IMR-90 (cell line): ENCODE results near the gene ALDH5A1. TPM values are rescaled to one million over a fixed set of nuclear protein-coding genes. Genes with fewer than 3 reads are reported as not detected.

Source experiments
- ATAC-seq: fragments of 200-7000 bp; cut with Tn5 transposase; 2 replicates; pipeline ENCODE4 v1.9.1; 2020; ENCODE audit warnings: low read depth, mild to moderate bottlenecking, moderate library complexity
- BruUV-seq: library from RNA; stranded (reverse); fragments of 400-500 nt; replicated peaks from 2 replicates; lab custom pipeline; 2021; lab: Mats Ljungman, UMichigan
- CTCF ChIA-PET: fragments of 300-600 bp; formaldehyde crosslinking; extraction: SDS; loops from one replicate; lab custom pipeline; 2021; ENCODE audit warnings: antibody characterized with exemption; lab: Yijun Ruan, JAX
- POLR2A ChIA-PET: fragments of 300-600 bp; sonication (Branson Sonifier 250); formaldehyde crosslinking; loops from one replicate; lab custom pipeline; 2022; ENCODE audit warnings: antibody characterized with exemption; ENCODE audit not compliant: unreplicated experiment; lab: Charles Lee
- DNase-seq: peaks from one replicate; pipeline ENCODE4 v3.0.0; 2013
- H2AFZ ChIP-seq: replicated peaks from 2 replicates; pipeline ENCODE3; 2013; ENCODE audit warnings: low read length, mild to moderate bottlenecking; ENCODE audit not compliant: poor library complexity
- H2AK5ac ChIP-seq: 2 replicates; pipeline ENCODE4 v1.6.1; 2013; ENCODE audit warnings: low read depth, low read length, inconsistent platforms
- H2AK9ac ChIP-seq: replicated peaks from 2 replicates; pipeline ENCODE3; 2013; ENCODE audit warnings: mild to moderate bottlenecking, low read depth, low read length, moderate library complexity; ENCODE audit not compliant: poor library complexity
- H2BK120ac ChIP-seq: 2 replicates; pipeline ENCODE4 v1.6.1; 2013; ENCODE audit warnings: low read depth, low read length, inconsistent platforms
- H2BK15ac ChIP-seq: 3 replicates; pipeline ENCODE4 v1.6.1; 2013; ENCODE audit warnings: low read depth, low read length, inconsistent platforms
- H2BK20ac ChIP-seq: 2 replicates; pipeline ENCODE4 v1.6.1; 2013; ENCODE audit warnings: low read depth, mild to moderate bottlenecking, inconsistent platforms, low read length, moderate library complexity
- H2BK5ac ChIP-seq: 2 replicates; pipeline ENCODE4 v1.6.1; 2013; ENCODE audit warnings: mild to moderate bottlenecking, low read depth, low read length, inconsistent platforms; ENCODE audit not compliant: poor library complexity, severe bottlenecking
- H3K14ac ChIP-seq: replicated peaks from 2 replicates; pipeline ENCODE4 v1.6.1; 2013; ENCODE audit warnings: low read depth, low read length, inconsistent platforms
- H3K18ac ChIP-seq: 2 replicates; pipeline ENCODE4 v1.6.1; 2013; ENCODE audit warnings: low read depth, low read length, control low read depth
- H3K23ac ChIP-seq: 2 replicates; pipeline ENCODE4 v1.6.1; 2013; ENCODE audit warnings: low read depth, low read length, inconsistent platforms
- H3K27ac ChIP-seq: 2 replicates; pipeline ENCODE4 v1.5.1; 2013; ENCODE audit warnings: mild to moderate bottlenecking, control low read depth, low read length; ENCODE audit not compliant: insufficient read depth
- H3K27me3 ChIP-seq: 2 replicates; pipeline ENCODE4 v1.6.1; 2013; ENCODE audit warnings: low read length; ENCODE audit not compliant: control insufficient read depth, insufficient read depth
- H3K36me3 ChIP-seq: 2 replicates; pipeline ENCODE4 v1.6.1; 2013; ENCODE audit warnings: low read length, mixed read lengths; ENCODE audit not compliant: control insufficient read depth, insufficient read depth
- H3K4ac ChIP-seq: 2 replicates; pipeline ENCODE4 v1.6.1; 2013; ENCODE audit warnings: low read depth, low read length, inconsistent platforms
- H3K4me1 ChIP-seq: 2 replicates; pipeline ENCODE4 v1.6.1; 2013; ENCODE audit warnings: low read length, mixed read lengths; ENCODE audit not compliant: control insufficient read depth, insufficient read depth
- H3K4me2 ChIP-seq: 2 replicates; pipeline ENCODE4 v1.6.1; 2013; ENCODE audit warnings: low read depth, mild to moderate bottlenecking, control low read depth, low read length, moderate library complexity
- H3K4me3 ChIP-seq: 2 replicates; pipeline ENCODE4 v1.5.1; 2013; ENCODE audit warnings: low read depth, mild to moderate bottlenecking, control low read depth, low read length, moderate library complexity; ENCODE audit not compliant: insufficient read depth
- H3K56ac ChIP-seq: 2 replicates; pipeline ENCODE4 v1.6.1; 2013; ENCODE audit warnings: low read length, inconsistent platforms; ENCODE audit not compliant: insufficient read depth; ENCODE audit errors: extremely low read depth
- H3K79me1 ChIP-seq, 2 experiments: 2 replicates each; pipeline ENCODE4 v1.6.1; 2013; ENCODE audit warnings: low read length in 2 of 2, inconsistent platforms in 1 of 2, low read depth in 1 of 2
- H3K9ac ChIP-seq: 2 replicates; pipeline ENCODE4 v1.6.1; 2013; ENCODE audit warnings: low read depth, low read length, control low read depth
- H3K9me1 ChIP-seq: 2 replicates; pipeline ENCODE4 v1.6.1; 2013; ENCODE audit warnings: low read length, inconsistent platforms; ENCODE audit not compliant: insufficient read depth
- H3K9me3 ChIP-seq: 2 replicates; pipeline ENCODE4 v1.6.1; 2013; ENCODE audit warnings: low read length; ENCODE audit not compliant: control insufficient read depth, insufficient read depth
- H4K20me1 ChIP-seq: 2 replicates; pipeline ENCODE4 v1.6.1; 2013; ENCODE audit warnings: low read length, inconsistent platforms; ENCODE audit not compliant: insufficient read depth
- H4K5ac ChIP-seq: 2 replicates; pipeline ENCODE4 v1.6.1; 2013; ENCODE audit warnings: mild to moderate bottlenecking, low read depth, low read length, control low read depth
- H4K8ac ChIP-seq, 2 experiments: 2 replicates each; pipeline ENCODE4 v1.6.1; 2013; ENCODE audit warnings: low read depth in 2 of 2, low read length in 2 of 2, control low read depth in 1 of 2, inconsistent platforms in 1 of 2
- H4K91ac ChIP-seq: 2 replicates; pipeline ENCODE4 v1.6.1; 2013; ENCODE audit warnings: low read depth, low read length, inconsistent platforms; ENCODE audit not compliant: insufficient read depth
- BHLHE40 ChIP-seq: fragments of 150-350 bp; IDR thresholded peaks from 2 replicates; pipeline ENCODE4 v1.6.1; 2016; ENCODE audit warnings: mild to moderate bottlenecking, low read depth, low read length
- CEBPB ChIP-seq: IDR thresholded peaks from 2 replicates; pipeline ENCODE4 v1.6.1; 2012; ENCODE audit warnings: low read depth, low read length, improper control_type of control experiment
- CHD1 ChIP-seq: IDR thresholded peaks from 2 replicates; pipeline ENCODE4 v1.6.1; 2012; ENCODE audit warnings: low read depth, low read length, improper control_type of control experiment
- CTCF ChIP-seq: conservative IDR thresholded peaks from 2 replicates; pipeline ENCODE4 v1.5.1; 2012; ENCODE audit warnings: mild to moderate bottlenecking, low read depth, low read length, improper control_type of control experiment
- ELK1 ChIP-seq: fragments of 150-350 bp; IDR thresholded peaks from 2 replicates; pipeline ENCODE4 v1.6.1; 2016; ENCODE audit warnings: low read depth, mild to moderate bottlenecking, low read length, moderate library complexity, borderline replicate concordance
- FOS ChIP-seq: fragments of 150-350 bp; IDR thresholded peaks from 2 replicates; pipeline ENCODE4 v1.6.1; 2016; ENCODE audit warnings: low read depth, low read length
- MAFK ChIP-seq: IDR thresholded peaks from 2 replicates; pipeline ENCODE4 v1.6.1; 2012; ENCODE audit warnings: low read depth, low read length, improper control_type of control experiment
- MAZ ChIP-seq: IDR thresholded peaks from 2 replicates; pipeline ENCODE4 v1.6.1; 2012; ENCODE audit warnings: low read depth, mild to moderate bottlenecking, low read length, improper control_type of control experiment, moderate library complexity, borderline replicate concordance
- MXI1 ChIP-seq: IDR thresholded peaks from 2 replicates; pipeline ENCODE4 v1.6.1; 2012; ENCODE audit warnings: low read depth, mild to moderate bottlenecking, low read length, moderate library complexity, borderline replicate concordance
- NFE2L2 ChIP-seq: fragments of 150-350 bp; IDR thresholded peaks from 2 replicates; pipeline ENCODE4 v1.6.1; 2016; ENCODE audit warnings: low read depth, mild to moderate bottlenecking, low read length
- POLR2A ChIP-seq: IDR thresholded peaks from 2 replicates; pipeline ENCODE4 v1.6.1; 2012; ENCODE audit warnings: mild to moderate bottlenecking, low read depth, low read length
- RAD21 ChIP-seq: IDR thresholded peaks from 2 replicates; pipeline ENCODE4 v1.6.1; 2012; ENCODE audit warnings: low read length, improper control_type of control experiment
- RCOR1 ChIP-seq: IDR thresholded peaks from 2 replicates; pipeline ENCODE4 v1.6.1; 2012; ENCODE audit warnings: mild to moderate bottlenecking, low read length, improper control_type of control experiment; ENCODE audit not compliant: insufficient replicate concordance
- RFX5 ChIP-seq: IDR thresholded peaks from 2 replicates; pipeline ENCODE4 v1.8.0; 2012; ENCODE audit warnings: low read depth, mild to moderate bottlenecking, low read length, moderate library complexity
- SMC3 ChIP-seq: fragments of 150-350 bp; IDR thresholded peaks from 2 replicates; pipeline ENCODE4 v1.6.1; 2016; ENCODE audit warnings: low read depth, mild to moderate bottlenecking, antibody characterized with exemption, low read length, moderate library complexity
- USF2 ChIP-seq: fragments of 150-350 bp; IDR thresholded peaks from 2 replicates; pipeline ENCODE4 v1.6.1; 2017; ENCODE audit warnings: mild to moderate bottlenecking, antibody characterized with exemption, low read length, low read depth
- WGBS, 2 experiments: methylation state at CpG; one replicate each; pipeline versions ENCODE4 v1.1.5 to v1.1.7; 2013; ENCODE audit warnings: missing lambda C conversion rate in 2 of 2; ENCODE audit not compliant: insufficient read length in 1 of 2; ENCODE audit errors: extremely low coverage in 2 of 2; 5-methylcytosine and 5-hydroxymethylcytosine counted together
- dilution Hi-C: fragments of 300-500 bp; cut with HindIII; formaldehyde crosslinking; loops from one replicate; pipeline ENCODE4 v1.14.3; 2018; ENCODE audit warnings: low sequenced_read_pairs; ENCODE audit not compliant: unreplicated experiment
- in situ Hi-C: fragments of 300-500 bp; cut with MboI; formaldehyde crosslinking; loops from 3 replicates; pipeline ENCODE4 v1.14.3; 2019; ENCODE audit warnings: low sequenced_read_pairs, inconsistent platforms, mixed read lengths
- intact Hi-C: fragments of 100-400 bp; cut with micrococcal nuclease; formaldehyde crosslinking; loops from 2 replicates; pipeline ENCODE4 v1.10.0; 2022
- polyA plus RNA-seq, 3 experiments: library from polyadenylated mRNA; depleted of rRNA; stranded (reverse); fragments of >200 nt; gene quantifications; 2 replicates each; pipeline ENCODE4 v1.2.3, GENCODE V29; 2012; ENCODE audit warnings: low replicate concordance in 1 of 3
- total RNA-seq: library from RNA; depleted of rRNA; stranded (reverse); fragments of >200 nt; gene quantifications from 2 replicates; pipeline ENCODE4 v1.2.3, GENCODE V29; 2012

The ALDH5A1 gene
- total and polyA plus RNA-seq, 2 of the 4 experiments (the other 2 are of a cell fraction): 0.36 to 0.48 TPM

- Histone ChIP-seq H2AK5ac (no peak overlapping the region), H3K79me1 (no peaks in the 10 kb centered on the region), H3K18ac (no peak overlapping the region), H4K8ac (no peak overlapping the region), H3K27ac (no peak overlapping the region), H3K4me3 (no peak overlapping the region), H2BK5ac (no peak overlapping the region), H2BK120ac (no peak overlapping the region), H2BK15ac (no peak overlapping the region), H2AK9ac (no peak overlapping the region), H3K56ac (no peak overlapping the region), H3K14ac (no peak overlapping the region), H3K23ac (no peak overlapping the region), H4K91ac (no peak overlapping the region), H3K4me2 (no peak overlapping the region), H3K36me3 (no peaks in the 10 kb centered on the region), H3K9me3 (no peaks in the 10 kb centered on the region), H2BK20ac (no peak overlapping the region), H3K9ac (no peak overlapping the region), H3K4ac (no peak overlapping the region), H3K4me1 (no peaks in the 10 kb centered on the region), H3K9me1 (no peaks in the 10 kb centered on the region), H3K27me3 (peaks cover 11% of the 10 kb centered on the region), H4K20me1 (no peaks in the 10 kb centered on the region), H2AFZ (no peak overlapping the region), H4K5ac (no peak overlapping the region)
- dilution Hi-C loops: no loop called here
- in situ Hi-C loops: loop anchor here (5.0 to 25.0 kb wide), 4 partner anchors 113 to 1028 kb away; no protein-coding TSS in a partner anchor
- WGBS, 2 experiments: no CpG with 5 or more reads among the region's 2 CpGs
- no peak for ATAC-seq
- DNase-seq: no peak
- TF ChIP-seq RCOR1 (no peak), MAZ (no peak), CEBPB (no peak), NFE2L2 (no peak), CHD1 (no peak), ELK1 (no peak), POLR2A (no peak), MXI1 (no peak), MAFK (no peak), BHLHE40 (no peak), RFX5 (no peak), RAD21 (no peak), SMC3 (no peak), CTCF (no peak), USF2 (no peak), FOS (no peak)
- no TSS peak for BruUV-seq
- CTCF ChIA-PET: interaction anchor here (0.6 to 1.5 kb wide), 5 partner anchors 9 to 1544 kb away, joined by 3 to 5 read pairs (median 3); no protein-coding TSS in a partner anchor
- POLR2A ChIA-PET: no interaction called here
- intact Hi-C loops: loop anchor here (5.0 kb wide), 1 partner anchor 1018 kb away; no protein-coding TSS in a partner anchor
Observed at GRCh38 chr6:24584382-24584720, 89.6 kb downstream of the ALDH5A1 start.
